Thyroid gland (tissue), 4 donors: ENCODE data around the gene CASP2.

Source experiments
- POLR2A ChIP-seq, 2 donors: fragments of 450-650 bp; IDR thresholded peaks; one replicate each; pipeline ENCODE4 v1.6.1; 2017; ENCODE audit warnings: antibody characterized with exemption in 2 of 2, mild to moderate bottlenecking in 2 of 2, moderate library complexity in 1 of 2
- TF ChIP-seq, protein P1 (sequence below), 6 experiments: fragments of 200-600 bp in 3 of 6; fragments of 450-650 bp in 3 of 6; sonication (generic) in 3 of 6; IDR thresholded peaks; one replicate each; pipeline ENCODE4 v1.5.1; 2016 to 2019; ENCODE audit warnings: antibody characterized with exemption in 6 of 6, mild to moderate bottlenecking in 2 of 6, inconsistent platforms in 1 of 6, moderate library complexity in 1 of 6

DNA sequence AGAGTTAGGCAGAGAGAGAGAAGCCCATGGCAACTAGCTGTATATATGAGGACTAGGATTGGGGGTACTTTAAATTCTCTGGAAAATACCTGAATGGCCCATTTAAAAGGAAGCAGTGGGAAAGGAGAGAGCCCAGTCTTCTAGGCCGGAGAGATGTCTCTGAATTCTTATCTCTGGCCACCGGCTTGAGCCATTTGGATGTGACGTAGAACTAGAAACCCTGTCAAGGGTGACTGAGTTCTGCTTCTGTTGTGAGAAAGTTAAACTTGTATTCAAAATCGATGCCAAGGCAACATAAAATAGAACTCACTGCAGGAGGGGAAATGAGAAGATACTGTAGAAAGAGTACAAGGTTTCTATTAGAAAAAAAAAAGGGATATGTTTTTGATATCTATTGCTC lies 31.2 kb upstream of the CASP2 start:
- TF ChIP-seq, protein P1, sequence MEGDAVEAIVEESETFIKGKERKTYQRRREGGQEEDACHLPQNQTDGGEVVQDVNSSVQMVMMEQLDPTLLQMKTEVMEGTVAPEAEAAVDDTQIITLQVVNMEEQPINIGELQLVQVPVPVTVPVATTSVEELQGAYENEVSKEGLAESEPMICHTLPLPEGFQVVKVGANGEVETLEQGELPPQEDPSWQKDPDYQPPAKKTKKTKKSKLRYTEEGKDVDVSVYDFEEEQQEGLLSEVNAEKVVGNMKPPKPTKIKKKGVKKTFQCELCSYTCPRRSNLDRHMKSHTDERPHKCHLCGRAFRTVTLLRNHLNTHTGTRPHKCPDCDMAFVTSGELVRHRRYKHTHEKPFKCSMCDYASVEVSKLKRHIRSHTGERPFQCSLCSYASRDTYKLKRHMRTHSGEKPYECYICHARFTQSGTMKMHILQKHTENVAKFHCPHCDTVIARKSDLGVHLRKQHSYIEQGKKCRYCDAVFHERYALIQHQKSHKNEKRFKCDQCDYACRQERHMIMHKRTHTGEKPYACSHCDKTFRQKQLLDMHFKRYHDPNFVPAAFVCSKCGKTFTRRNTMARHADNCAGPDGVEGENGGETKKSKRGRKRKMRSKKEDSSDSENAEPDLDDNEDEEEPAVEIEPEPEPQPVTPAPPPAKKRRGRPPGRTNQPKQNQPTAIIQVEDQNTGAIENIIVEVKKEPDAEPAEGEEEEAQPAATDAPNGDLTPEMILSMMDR (IDR thresholded peaks at IDR 0.05), result no peak
- no peak for TF ChIP-seq POLR2A (IDR thresholded peaks at IDR 0.05)
